ENCODE data around the gene VAPA.

The VAPA gene

GRCh38 chr18:9992973-9993520 is 79.2 kb downstream of the VAPA start:
- H3K4me1 ChIP-seq (ENCODE audit: control insufficient read depth, insufficient read depth, low read length), result no peaks in the 10 kb centered on the region
- no peaks in the 10 kb centered on the region for H3K9me3 ChIP-seq (ENCODE audit: control insufficient read depth, insufficient read depth, low read length)
- no peaks in the 10 kb centered on the region for H3K36me3 ChIP-seq (ENCODE audit: control insufficient read depth, insufficient read depth, low read length)
- no peak overlapping the region for H3K9ac ChIP-seq (ENCODE audit: low read depth, low read length)
- no peak overlapping the region for H3K4me3 ChIP-seq (ENCODE audit: low read depth, low read length)
- H3K27me3 ChIP-seq (ENCODE audit: control insufficient read depth, insufficient read depth, low read length), result no peaks in the 10 kb centered on the region
- H3K27ac ChIP-seq (ENCODE audit: low read depth, low read length), result no peak overlapping the region

DNA sequence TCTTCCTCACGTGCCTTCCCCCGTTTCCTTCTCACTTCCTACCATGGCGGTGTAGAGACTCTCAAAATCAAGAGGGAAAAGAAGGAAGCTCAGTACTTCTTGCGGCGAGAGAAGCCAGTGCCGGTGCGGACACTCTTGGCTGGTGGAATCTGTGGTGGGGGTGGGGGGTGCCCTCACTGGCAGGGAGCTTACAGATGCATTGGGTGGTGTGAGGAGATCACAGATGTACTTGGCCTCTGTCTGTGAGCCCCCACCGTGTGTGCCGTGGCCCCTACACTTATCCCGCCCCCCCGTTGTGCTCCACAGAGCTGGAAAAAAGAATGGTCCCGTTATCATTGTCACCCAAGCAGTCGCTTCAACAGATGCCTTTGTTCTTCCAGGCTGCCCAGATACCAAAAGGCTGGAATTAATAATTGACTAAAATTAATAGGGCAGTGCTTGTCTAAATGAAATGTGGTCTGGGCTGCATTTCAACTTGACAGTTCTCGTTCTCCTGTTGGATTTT is 79.8 kb downstream of the VAPA start:
- no peak overlapping the region for H3K4me3 ChIP-seq (ENCODE audit: low read depth, low read length)
- H3K27me3 ChIP-seq (ENCODE audit: control insufficient read depth, insufficient read depth, low read length), result no peaks in the 10 kb centered on the region
- H3K36me3 ChIP-seq (ENCODE audit: control insufficient read depth, insufficient read depth, low read length), result no peaks in the 10 kb centered on the region
- H3K4me1 ChIP-seq (ENCODE audit: control insufficient read depth, insufficient read depth, low read length), result no peaks in the 10 kb centered on the region
- no peak overlapping the region for H3K9ac ChIP-seq (ENCODE audit: low read depth, low read length)
- no peak overlapping the region for H3K27ac ChIP-seq (ENCODE audit: low read depth, low read length)
- no peaks in the 10 kb centered on the region for H3K9me3 ChIP-seq (ENCODE audit: control insufficient read depth, insufficient read depth, low read length)

DNA sequence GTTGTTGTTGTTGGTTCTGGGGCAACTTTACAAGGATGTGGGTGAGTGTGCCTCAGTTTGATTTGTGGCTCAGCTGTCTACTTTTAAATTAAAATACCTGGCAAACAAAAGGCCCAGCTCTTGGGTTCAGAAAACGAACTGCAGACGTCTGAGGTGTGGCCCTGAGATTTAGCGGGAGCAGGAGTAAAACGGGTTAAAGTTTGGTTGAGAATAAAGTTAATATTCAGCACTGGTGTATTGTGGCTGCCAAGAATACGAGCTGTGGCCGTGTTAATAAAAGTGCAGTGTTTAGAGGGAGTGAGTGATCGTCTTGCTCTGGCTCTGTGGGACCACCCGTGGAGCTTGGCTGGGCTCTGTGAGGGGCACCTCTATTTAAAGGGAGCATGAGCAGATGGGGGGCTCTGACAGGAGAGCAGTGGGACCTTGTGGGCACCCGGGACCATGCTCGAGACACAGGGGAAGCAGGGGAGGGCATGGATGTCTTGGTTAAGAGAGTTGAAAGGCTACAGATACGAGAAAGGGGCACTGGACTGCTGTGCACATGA is 80.3 kb downstream of the VAPA start:
- H3K27me3 ChIP-seq (ENCODE audit: control insufficient read depth, insufficient read depth, low read length), result no peaks in the 10 kb centered on the region
- H3K4me3 ChIP-seq (ENCODE audit: low read depth, low read length), result no peak overlapping the region
- H3K27ac ChIP-seq (ENCODE audit: low read depth, low read length), result no peak overlapping the region
- no peaks in the 10 kb centered on the region for H3K36me3 ChIP-seq (ENCODE audit: control insufficient read depth, insufficient read depth, low read length)
- H3K9ac ChIP-seq (ENCODE audit: low read depth, low read length), result no peak overlapping the region
- H3K4me1 ChIP-seq (ENCODE audit: control insufficient read depth, insufficient read depth, low read length), result no peaks in the 10 kb centered on the region
- no peaks in the 10 kb centered on the region for H3K9me3 ChIP-seq (ENCODE audit: control insufficient read depth, insufficient read depth, low read length)

DNA sequence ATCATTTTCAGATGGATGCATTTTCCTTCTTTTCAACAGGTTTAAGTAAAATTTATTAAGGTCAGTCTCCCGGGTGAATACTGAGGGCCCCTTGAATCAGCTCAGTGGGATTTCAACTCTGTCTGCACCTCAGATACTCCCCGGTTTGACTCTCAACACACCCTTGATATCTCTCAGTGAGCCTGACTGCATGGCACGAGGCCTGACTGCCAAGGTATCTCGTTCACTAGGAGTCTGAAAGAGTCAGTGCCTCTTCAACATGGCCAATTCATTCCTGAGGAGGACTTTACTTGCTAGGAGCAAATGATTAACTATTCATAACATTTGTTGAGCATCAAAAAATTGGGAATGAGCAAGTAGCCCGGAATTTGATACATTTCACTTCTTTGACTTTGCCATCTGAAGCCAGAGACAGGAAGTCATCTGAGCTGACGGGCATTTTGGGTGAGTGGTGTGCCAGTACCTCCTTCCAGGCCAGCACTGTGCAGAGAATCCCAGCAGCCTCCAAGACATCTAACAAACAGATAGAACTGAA is 81.0 kb downstream of the VAPA start:
- Histone ChIP-seq H3K9me3 (ENCODE audit: control insufficient read depth, insufficient read depth, low read length) (no peaks in the 10 kb centered on the region), H3K4me3 (ENCODE audit: low read depth, low read length) (no peak overlapping the region), H3K27me3 (ENCODE audit: control insufficient read depth, insufficient read depth, low read length) (no peaks in the 10 kb centered on the region), H3K27ac (ENCODE audit: low read depth, low read length) (no peak overlapping the region), H3K4me1 (ENCODE audit: control insufficient read depth, insufficient read depth, low read length) (no peaks in the 10 kb centered on the region), H3K36me3 (ENCODE audit: control insufficient read depth, insufficient read depth, low read length) (no peaks in the 10 kb centered on the region), H3K9ac (ENCODE audit: low read depth, low read length) (no peak overlapping the region)

GRCh38 chr18:9995631-9996030 is 81.8 kb downstream of the VAPA start:
- Histone ChIP-seq H3K9ac (ENCODE audit: low read depth, low read length) (no peak overlapping the region), H3K27me3 (ENCODE audit: control insufficient read depth, insufficient read depth, low read length) (no peaks in the 10 kb centered on the region), H3K36me3 (ENCODE audit: control insufficient read depth, insufficient read depth, low read length) (no peaks in the 10 kb centered on the region), H3K27ac (ENCODE audit: low read depth, low read length) (no peak overlapping the region), H3K9me3 (ENCODE audit: control insufficient read depth, insufficient read depth, low read length) (no peaks in the 10 kb centered on the region), H3K4me3 (ENCODE audit: low read depth, low read length) (no peak overlapping the region), H3K4me1 (ENCODE audit: control insufficient read depth, insufficient read depth, low read length) (no peaks in the 10 kb centered on the region)

GRCh38 chr18:9996094-9996493 is 82.3 kb downstream of the VAPA start:
- Histone ChIP-seq H3K27ac (ENCODE audit: low read depth, low read length) (no peak overlapping the region), H3K9ac (ENCODE audit: low read depth, low read length) (no peak overlapping the region), H3K36me3 (ENCODE audit: control insufficient read depth, insufficient read depth, low read length) (no peaks in the 10 kb centered on the region), H3K27me3 (ENCODE audit: control insufficient read depth, insufficient read depth, low read length) (no peaks in the 10 kb centered on the region), H3K4me3 (ENCODE audit: low read depth, low read length) (no peak overlapping the region), H3K9me3 (ENCODE audit: control insufficient read depth, insufficient read depth, low read length) (no peaks in the 10 kb centered on the region), H3K4me1 (ENCODE audit: control insufficient read depth, insufficient read depth, low read length) (no peaks in the 10 kb centered on the region)

DNA sequence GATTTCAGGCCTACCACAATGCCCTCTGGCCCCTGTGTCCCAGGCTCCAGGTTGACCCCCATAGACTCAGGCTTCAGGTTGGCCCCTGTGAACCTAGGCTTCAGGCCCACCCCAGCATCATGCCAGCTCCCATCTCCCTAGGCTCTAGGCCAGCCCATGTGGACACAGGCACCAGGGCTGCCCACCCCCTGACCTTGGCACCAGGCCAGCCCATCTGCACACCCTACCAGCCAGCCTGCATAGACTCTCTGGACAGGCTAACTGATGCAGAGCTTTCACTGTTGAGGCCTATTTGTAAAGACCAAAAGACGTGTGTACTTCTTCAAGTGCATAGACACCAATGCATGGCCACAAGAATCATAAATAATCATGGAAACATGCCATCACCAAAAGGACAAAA is 83.9 kb downstream of the VAPA start:
- no peak overlapping the region for H3K9ac ChIP-seq (ENCODE audit: low read depth, low read length)
- H3K36me3 ChIP-seq (ENCODE audit: control insufficient read depth, insufficient read depth, low read length), result no peaks in the 10 kb centered on the region
- no peaks in the 10 kb centered on the region for H3K4me1 ChIP-seq (ENCODE audit: control insufficient read depth, insufficient read depth, low read length)
- H3K4me3 ChIP-seq (ENCODE audit: low read depth, low read length), result no peak overlapping the region
- no peak overlapping the region for H3K27ac ChIP-seq (ENCODE audit: low read depth, low read length)
- no peaks in the 10 kb centered on the region for H3K27me3 ChIP-seq (ENCODE audit: control insufficient read depth, insufficient read depth, low read length)
- no peaks in the 10 kb centered on the region for H3K9me3 ChIP-seq (ENCODE audit: control insufficient read depth, insufficient read depth, low read length)

- Histone ChIP-seq H3K9me3 (ENCODE audit: control insufficient read depth, insufficient read depth, low read length) (no peaks in the 10 kb centered on the region), H3K9ac (ENCODE audit: low read depth, low read length) (no peak overlapping the region), H3K27me3 (ENCODE audit: control insufficient read depth, insufficient read depth, low read length) (no peaks in the 10 kb centered on the region), H3K27ac (ENCODE audit: low read depth, low read length) (no peak overlapping the region), H3K4me1 (ENCODE audit: control insufficient read depth, insufficient read depth, low read length) (no peaks in the 10 kb centered on the region), H3K4me3 (ENCODE audit: low read depth, low read length) (no peak overlapping the region), H3K36me3 (ENCODE audit: control insufficient read depth, insufficient read depth, low read length) (no peaks in the 10 kb centered on the region)
Observed at GRCh38 chr18:9998330-9998729, 84.5 kb downstream of the VAPA start.

- H3K36me3 ChIP-seq (ENCODE audit: control insufficient read depth, insufficient read depth, low read length), result no peaks in the 10 kb centered on the region
- H3K27ac ChIP-seq (ENCODE audit: low read depth, low read length), result no peak overlapping the region
- no peak overlapping the region for H3K9ac ChIP-seq (ENCODE audit: low read depth, low read length)
- no peak overlapping the region for H3K4me3 ChIP-seq (ENCODE audit: low read depth, low read length)
- no peaks in the 10 kb centered on the region for H3K27me3 ChIP-seq (ENCODE audit: control insufficient read depth, insufficient read depth, low read length)
- no peaks in the 10 kb centered on the region for H3K9me3 ChIP-seq (ENCODE audit: control insufficient read depth, insufficient read depth, low read length)
- no peaks in the 10 kb centered on the region for H3K4me1 ChIP-seq (ENCODE audit: control insufficient read depth, insufficient read depth, low read length)
Observed at GRCh38 chr18:10002280-10002679, 88.5 kb downstream of the VAPA start.

DNA sequence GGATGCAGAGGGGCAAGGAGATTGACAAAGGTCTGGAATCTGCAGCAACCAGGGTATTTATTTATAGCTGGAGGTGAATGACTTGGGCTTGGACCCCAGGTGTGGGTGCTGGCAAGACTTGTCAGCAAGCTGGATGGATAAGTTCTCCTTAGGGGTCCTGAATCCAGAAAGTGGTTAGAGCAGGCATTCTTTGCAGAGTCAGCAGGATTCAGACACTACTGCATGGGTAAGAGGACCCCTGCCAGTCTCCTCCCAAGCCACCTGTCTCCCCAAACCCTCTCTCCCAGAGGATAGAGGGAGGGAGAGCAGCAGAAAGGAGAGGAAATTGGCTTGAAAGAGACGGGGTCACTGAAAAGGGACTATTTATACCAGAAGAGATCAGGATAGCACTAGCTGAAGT is 89.5 kb downstream of the VAPA start:
- no peaks in the 10 kb centered on the region for H3K27me3 ChIP-seq (ENCODE audit: control insufficient read depth, insufficient read depth, low read length)
- H3K9ac ChIP-seq (ENCODE audit: low read depth, low read length), result no peak overlapping the region

DNA sequence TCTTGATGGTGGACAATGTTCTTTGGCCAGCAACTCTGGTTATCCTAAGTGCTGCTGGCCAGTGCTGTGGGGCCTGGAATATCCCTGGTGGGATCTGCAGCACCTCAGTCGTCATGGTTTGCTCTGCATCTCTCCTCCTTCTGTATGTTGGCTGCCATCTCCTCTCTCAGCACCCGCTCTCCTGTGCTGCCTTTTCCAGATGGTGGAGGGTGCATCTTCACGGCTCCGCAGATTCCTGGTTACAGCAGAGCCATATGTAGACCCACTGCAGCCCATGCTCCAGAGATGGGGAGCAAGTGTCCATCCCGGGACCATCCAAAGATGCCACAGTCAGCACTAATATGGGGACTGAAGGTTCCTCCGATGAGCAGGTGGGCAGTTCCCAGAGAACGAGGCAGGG is 90.0 kb downstream of the VAPA start:
- no peak overlapping the region for H3K4me3 ChIP-seq (ENCODE audit: low read depth, low read length)
- no peak overlapping the region for H3K27ac ChIP-seq (ENCODE audit: low read depth, low read length)
- no peaks in the 10 kb centered on the region for H3K27me3 ChIP-seq (ENCODE audit: control insufficient read depth, insufficient read depth, low read length)
- no peak overlapping the region for H3K9ac ChIP-seq (ENCODE audit: low read depth, low read length)
- no peaks in the 10 kb centered on the region for H3K4me1 ChIP-seq (ENCODE audit: control insufficient read depth, insufficient read depth, low read length)
- H3K9me3 ChIP-seq (ENCODE audit: control insufficient read depth, insufficient read depth, low read length), result no peaks in the 10 kb centered on the region
- no peaks in the 10 kb centered on the region for H3K36me3 ChIP-seq (ENCODE audit: control insufficient read depth, insufficient read depth, low read length)

More for the DNA sequence above, 89.5 kb downstream of the VAPA start:
- no peaks in the 10 kb centered on the region for H3K36me3 ChIP-seq (ENCODE audit: control insufficient read depth, insufficient read depth, low read length)
- no peak overlapping the region for H3K4me3 ChIP-seq (ENCODE audit: low read depth, low read length)
- H3K9me3 ChIP-seq (ENCODE audit: control insufficient read depth, insufficient read depth, low read length), result no peaks in the 10 kb centered on the region
- H3K27ac ChIP-seq (ENCODE audit: low read depth, low read length), result no peak overlapping the region
- no peaks in the 10 kb centered on the region for H3K4me1 ChIP-seq (ENCODE audit: control insufficient read depth, insufficient read depth, low read length)
